SIG-M5 treated with dmso at 0.1 percent for 504 hours (cell line): ENCODE results near the gene NXNL1.
"Not testable (repeated sequence)": the region's sequence is repeated elsewhere in the genome, so short reads cannot be mapped to it uniquely, and the experiment has no call there.

Experiments
- DNase-seq: peaks from one replicate; lab custom pipeline; 2025; ENCODE audit not compliant: unreplicated experiment; lab: John Stamatoyannopoulos, UW

NXNL1 gene

DNA sequence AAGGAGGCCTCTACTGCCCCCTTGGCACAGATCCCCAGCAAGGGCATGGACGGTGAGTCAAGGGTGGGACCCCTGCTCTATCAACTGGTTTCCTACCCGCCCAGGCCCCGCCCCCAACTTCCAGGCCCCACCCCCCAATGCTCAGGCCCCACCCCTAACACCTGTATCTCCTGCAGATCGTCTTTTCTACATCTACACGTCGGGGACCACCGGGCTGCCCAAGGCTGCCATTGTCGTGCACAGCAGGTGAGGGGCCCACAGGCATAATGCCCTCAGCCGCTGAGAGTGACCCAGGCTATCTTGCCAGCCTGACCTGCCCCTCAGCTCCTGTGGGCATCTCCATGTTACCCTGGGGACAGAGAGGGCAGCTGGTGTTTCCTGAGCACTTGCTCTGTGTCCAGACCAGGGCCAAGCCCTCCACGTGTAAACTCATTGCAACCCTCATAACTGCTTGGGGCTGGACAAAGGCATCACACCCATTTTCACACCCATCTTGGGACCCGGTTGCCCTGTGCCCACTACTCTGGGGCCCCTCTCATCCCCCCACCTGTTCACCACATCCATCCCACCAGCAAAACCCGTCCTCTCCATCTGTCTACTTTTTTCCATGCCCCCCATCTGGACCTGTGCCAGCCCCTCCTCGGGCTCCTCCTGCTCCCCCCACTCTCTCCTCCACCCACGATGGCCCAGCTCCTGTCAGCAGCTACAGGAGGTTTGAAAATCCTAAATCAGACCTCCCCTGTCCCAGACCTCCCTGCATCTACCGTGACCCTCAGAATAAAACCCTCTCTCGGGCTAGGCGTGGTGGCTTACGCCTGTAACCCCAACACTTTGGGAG, 26.8 kb upstream of the NXNL1 start:
- DNase-seq: no peak

DNA sequence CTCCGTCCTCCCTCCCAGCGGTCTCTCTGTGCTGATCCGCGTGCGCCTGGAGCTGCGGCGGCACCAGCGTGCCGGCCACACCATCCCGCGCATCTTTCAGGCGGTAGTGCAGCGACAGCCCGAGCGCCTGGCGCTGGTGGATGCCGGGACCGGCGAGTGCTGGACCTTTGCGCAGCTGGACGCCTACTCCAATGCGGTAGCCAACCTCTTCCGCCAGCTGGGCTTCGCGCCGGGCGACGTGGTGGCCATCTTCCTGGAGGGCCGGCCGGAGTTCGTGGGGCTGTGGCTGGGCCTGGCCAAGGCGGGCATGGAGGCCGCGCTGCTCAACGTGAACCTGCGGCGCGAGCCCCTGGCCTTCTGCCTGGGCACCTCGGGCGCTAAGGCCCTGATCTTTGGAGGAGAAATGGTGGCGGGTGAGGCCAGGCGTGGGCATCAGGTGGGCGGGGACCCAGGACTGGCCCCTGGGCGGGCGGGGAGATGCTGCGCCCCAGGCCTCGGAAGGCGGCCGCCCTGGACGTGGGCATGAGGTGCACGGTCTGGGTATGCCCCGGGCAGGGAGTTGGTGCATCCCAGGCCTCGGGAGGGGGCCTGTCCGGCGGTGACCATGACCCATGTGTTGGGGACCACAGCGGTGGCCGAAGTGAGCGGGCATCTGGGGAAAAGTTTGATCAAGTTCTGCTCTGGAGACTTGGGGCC, 26.0 kb upstream of the NXNL1 start:
- no peak for DNase-seq

DNA sequence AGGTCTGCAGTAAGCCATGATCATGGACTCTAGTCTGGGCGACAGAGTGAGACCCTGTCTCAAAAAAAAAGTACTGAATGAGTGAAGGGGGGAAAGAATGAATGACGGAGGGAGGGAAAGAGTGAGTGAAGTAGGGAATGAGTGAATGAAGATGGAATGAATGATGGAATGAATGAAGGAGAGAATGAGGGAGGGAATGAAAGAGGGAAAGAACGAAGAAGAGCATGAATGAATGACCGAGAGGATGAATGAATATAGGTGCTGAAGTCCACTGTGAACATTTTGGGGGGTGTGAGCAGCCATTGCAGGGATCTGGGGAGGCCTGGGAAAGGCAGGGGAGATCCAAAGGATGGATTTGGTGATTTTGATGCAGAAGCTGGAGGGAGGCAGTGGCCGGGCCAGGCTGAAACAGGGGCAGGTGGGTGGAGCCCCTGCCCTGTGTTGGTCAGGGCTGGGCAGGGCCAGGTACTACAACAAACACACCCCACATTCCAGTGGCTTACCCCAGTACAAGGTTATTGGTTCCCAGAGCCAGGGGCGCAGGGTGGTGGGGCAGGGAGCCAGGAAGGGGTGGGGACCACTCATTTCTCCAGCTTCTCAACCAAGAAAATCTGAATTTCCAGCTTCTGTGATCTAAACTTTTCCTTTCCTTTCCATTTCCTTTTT, 23.9 kb upstream of the NXNL1 start:
- no peak for DNase-seq

DNA sequence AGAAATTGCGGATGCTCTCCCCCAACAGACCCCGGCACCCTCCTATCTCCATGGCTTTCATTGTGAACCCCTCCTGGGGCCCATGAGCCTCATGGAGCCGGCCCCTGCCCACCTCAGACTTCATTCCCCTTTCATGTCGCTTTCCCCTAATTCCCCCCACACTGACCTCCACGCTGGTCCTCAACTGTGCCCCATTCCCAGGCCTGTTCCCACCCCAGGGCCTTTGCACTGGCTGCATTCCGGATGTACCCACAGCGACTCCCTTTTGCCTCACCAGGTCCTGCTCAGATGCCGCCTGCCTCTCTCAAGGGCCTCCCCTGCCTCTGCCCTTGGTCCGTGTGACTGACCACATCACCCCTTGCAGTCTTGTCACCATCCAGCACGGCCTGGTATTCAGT, 22.9 kb upstream of the NXNL1 start:
- DNase-seq: no peak

DNA sequence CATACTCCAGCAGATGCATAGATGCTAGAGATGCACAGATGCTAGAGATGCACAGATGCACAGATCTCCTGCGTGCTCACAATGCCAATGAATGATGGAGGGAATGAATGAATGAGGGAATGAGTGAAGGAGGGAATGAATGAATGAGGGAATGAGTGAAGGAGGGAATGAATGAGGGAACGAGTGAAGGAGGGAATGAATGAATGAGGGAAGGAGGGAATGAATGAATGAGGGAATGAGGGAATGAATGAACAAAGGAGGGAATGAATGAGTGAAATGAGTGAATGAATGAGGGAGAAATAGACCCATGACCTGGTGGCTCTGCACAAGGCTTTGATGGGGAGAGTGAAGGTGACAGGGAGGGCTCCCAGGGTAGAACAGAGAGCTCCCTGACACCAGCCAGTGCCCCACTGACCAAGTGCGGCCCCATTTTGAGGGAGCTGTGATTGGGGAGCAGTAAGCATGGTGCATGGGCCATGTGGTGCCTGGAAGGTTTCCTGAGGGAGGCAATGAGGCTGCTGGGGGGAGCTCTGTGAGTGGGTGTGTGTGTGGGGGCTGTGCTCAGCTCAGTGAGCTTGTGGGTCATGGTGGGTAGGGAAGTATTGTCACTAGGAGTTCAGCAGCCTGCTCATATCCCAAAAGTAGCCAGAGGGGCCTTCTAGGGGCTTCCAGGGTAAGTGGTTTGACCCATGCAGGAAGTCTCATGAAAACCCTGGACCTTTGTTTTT, 22.3 kb upstream of the NXNL1 start:
- DNase-seq: no peak

DNA sequence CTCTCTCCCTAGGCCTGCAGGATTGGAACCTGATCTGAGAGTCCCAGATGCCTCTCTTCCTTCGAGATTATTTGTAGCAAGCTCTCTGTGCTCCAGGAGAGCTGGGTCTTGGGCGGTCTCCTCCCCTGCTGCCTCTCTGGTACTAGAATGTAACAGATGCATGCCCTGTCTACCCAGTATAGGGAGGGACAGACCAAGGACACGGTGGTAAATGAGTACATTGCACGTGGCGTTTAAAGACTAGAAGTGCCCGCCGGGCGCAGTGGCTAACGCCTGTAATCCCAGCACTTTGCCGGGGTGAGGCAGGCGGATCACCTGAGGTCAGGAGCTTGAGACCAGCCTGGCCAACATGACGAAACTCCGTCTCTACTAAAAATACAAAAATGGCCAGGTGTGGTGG, 21.3 kb upstream of the NXNL1 start:
- no peak for DNase-seq

DNA sequence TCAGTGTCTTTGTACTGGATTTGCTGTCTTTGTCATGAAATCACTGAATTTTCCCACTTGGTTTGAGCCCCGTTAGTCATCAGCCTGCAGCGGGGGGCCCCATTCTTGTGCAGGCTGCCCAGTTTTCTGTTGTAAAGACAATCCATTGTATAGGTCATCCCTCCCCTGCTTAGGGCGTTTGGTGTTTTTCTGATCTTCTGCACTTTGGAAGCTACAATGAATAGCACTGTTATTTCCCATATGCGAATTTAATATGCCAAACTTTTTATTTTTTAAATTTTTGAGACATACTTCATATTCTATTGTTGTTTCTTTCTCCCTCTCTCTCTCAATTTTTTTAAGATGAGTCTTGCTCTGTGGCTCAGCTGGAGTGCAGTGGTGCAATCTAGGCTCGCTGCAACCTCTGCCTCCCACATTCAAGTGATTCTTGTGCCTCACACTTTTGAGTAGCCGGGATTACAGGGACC, 18.6 kb upstream of the NXNL1 start:
- DNase-seq: no peak

DNA sequence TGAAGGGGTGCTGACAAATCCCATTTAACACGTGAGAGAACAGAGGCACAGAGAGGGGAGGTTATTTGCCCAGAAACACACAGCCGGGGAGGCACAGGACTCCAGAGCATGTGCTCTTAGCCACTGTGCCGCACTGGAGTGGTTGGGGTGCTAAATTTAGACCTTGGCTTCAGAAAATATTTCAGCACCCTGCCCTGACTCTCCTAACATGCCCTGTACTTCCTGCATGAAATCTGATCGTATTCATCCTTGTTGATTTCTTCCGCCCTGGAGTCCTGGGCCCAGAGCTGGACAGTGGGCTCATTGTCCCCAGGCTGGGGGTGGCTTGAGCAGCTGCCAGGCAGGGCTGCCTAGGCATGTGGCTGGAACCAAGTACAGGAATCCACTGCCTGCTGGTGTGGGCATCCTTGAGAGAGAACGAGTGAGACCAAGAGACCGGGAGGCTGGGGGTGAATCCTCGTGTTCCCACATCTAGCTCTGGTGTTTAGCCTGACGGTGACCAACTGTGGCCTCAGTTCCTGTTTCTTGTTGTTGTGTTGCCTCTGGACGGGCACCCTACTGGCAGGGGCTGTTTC, 14.9 kb upstream of the NXNL1 start:
- DNase-seq: peak; percentile 3

DNA sequence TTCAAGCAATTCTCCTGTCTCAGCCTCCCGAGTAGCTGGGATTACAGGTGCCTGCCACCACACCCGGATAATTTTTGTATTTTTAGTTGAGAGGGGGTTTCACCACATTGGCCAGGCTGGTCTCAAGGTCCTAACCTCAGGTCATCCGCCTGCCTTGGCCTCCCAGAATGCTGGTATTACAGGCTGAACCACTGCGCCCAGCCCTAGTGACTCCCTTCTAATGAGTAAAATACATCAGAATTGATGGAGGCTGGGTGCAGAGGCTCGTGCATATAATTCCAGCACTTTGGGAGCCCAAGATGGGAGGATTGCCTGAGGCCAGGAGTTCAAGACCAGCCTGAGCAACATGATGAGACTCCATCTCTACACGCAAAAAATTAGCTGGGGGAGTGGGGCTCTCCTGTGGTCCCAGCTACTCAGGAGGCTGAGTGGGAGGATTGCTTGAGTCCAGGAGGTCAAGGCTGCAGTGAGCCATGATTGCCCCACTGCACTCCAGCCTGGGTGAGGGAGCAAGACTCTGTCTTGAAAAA, 14.3 kb upstream of the NXNL1 start:
- DNase-seq: not testable (repeated sequence)

DNA sequence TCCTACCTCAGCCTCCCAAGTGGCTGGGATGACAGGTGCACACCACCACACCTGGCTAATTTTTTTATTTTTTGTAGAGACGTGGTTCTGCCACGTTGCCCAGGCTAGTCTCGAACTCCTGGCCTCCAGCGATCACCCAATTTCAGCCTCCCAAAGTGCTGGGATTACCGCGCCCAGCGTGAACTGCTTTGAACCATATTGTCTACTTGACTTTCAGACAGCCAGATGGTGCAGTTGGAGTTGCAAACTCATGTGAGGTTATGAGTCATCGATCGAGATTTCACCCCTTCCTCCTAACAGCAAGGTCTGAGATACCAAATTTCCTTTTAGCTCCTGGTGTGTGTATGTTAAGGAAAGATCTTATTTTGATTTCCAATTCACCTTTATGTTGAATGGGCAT, 12.3 kb upstream of the NXNL1 start:
- peak; percentile 62 for DNase-seq

DNA sequence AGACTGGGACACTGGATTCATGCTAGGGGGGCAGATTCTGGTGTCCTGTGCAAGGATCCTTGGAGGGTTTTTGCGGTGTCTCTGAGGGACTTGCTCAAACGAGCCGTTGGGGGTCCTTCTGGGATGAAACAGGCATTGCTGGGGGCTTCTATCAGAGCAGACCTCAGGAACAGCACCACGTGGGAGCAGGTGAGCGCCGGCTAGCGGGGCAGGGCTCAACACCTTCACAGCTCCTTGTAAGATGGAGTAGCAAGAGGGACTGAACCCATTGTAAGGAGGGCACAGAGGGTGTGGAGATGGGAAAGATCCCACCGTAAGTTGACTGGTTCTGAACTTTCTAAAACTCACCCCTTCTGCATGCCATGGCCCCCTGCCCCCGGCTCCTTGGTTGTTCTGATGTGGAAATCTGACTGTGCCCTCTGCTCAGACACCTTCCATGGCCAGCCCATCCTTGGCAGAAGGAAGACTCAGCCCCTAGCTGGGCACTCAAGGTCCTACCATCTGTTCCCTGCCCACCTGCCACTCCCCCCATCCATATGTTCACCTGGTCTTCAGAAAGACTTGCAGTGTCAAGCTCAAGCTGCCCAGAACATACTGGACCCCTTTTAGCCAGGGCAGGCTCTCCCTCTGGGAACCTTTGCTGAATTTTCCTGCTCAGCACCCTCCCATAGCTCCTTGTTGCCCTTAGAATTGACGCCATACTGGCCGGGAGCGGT, 10.8 kb upstream of the NXNL1 start:
- DNase-seq: no peak

DNA sequence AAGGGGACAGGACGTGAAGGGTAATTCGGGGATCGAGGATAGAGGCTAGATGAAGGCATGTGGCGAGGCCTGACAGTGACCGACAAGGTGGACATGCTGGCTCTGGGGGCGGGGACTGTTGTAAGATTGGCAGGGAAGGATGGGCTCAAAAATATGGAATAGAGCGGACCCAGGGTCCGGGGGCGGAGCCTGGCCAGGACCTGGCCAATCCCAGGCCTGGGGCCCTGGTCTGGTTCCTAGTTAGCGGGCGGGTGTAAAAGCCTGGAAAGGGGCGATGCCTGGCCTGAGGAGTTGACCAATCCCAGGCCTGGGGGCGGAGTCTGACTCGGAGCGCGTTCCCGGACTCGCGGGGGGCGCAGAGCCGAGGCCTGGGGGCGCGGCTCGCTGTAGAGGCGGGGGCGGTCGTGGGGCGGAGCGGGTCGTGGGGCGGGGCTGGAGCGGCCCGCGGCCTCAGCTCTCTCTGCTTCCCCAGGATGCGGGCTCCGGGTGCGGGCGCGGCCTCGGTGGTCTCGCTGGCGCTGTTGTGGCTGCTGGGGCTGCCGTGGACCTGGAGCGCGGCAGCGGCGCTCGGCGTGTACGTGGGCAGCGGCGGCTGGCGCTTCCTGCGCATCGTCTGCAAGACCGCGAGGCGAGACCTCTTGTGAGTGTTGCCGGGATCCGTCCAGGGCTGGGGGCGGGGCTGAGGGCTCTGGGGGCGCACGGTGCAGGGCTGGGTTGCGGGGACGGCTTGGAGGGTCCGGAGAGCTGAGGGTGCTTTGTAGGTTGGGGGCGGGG, 9.5 kb upstream of the NXNL1 start, which contains the start of gene SLC27A1:
TSS of gene SLC27A1 (plus strand) at position 457 of the 774 bp plus-strand sequence. CDS start at position 474, 17 bp downstream.
- peak; percentile 97 for DNase-seq

DNA sequence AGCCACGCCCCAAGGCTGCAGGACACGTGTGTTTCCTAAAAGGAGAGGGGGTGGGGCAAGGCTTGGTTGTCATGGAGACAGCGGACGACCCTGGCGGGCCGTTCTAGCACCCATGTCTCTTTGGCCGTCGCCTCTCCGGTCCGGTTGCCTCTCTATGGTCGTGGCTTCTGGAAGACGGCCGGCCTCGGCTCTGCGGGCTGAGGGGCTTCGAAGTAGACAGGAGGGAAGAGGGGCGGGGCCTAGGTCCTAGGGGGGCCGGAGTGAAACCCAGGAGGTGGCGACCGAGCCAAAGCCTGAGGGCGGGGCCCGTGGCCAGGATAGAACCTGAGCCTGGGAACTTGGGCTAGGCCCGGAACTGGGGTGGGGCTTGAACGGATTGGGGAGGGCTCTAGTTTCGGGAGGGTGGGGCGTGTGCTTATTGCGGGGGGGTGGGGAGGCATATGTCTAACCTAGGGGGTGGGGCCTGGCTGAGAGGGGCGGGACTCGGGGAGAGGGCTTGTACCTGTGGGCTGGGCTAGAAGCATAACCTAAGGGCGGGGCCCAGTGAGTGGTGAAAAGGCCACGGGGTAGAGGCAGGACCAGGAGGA, 8.8 kb upstream of the NXNL1 start:
- peak; percentile 90 for DNase-seq

DNA sequence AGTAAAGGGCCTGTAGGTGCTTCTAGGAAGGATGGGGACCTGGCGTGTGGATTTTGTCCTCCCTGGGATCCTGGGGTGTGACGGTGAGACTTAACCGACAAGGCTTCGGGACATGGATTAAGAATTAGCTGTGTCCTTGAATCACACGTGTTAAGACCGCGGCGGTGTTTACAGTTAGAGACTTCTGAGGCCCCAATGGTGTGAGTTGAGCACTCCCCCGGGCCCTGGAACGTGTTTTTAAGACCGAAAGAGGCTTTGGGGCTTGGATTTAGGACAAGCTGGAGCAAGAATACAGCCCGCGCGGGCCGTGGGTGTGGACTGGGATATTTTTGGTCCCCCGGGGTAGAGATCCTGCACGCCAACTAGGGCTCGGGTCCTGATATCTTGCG, 8.4 kb upstream of the NXNL1 start:
- DNase-seq: no peak

DNA sequence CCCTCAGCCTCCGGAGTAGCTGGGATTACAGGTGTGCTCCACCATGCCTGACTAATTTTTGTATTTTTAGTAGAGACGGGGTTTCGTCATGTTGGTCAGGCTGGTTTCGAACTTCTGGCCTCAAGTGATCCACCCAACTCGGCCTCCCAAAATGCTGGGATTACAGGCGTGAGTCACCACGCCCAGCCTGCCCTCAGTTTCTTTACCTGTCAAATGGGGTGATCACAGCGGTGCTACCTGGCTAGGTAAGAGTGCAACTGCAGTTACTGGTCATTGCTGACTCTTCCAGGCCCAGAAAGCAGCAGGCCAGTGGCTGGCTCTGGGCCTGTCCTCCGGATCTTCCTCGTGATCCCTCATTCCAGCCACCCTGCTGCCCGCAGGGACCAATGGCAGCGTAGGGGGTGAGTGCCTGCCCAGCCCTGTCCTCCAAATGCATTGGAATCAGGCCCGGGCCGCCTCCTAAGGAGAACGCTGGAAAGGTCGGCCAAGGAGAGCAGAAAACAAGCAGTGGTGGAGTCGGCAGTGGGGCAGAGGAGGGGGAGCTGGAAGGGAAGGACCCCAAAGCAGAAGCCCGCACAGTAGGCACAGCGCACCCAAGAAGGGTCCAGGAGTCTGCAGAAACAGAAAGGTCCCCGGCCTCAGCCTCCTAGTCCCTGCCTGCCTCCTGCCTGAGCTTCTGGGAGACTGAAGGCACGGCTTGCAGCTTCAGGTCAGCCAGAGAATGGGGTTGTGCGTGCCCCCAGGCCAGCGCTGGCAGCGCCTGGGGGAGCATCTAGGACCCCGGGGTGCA, 7.8 kb upstream of the NXNL1 start:
- DNase-seq: no peak

DNA sequence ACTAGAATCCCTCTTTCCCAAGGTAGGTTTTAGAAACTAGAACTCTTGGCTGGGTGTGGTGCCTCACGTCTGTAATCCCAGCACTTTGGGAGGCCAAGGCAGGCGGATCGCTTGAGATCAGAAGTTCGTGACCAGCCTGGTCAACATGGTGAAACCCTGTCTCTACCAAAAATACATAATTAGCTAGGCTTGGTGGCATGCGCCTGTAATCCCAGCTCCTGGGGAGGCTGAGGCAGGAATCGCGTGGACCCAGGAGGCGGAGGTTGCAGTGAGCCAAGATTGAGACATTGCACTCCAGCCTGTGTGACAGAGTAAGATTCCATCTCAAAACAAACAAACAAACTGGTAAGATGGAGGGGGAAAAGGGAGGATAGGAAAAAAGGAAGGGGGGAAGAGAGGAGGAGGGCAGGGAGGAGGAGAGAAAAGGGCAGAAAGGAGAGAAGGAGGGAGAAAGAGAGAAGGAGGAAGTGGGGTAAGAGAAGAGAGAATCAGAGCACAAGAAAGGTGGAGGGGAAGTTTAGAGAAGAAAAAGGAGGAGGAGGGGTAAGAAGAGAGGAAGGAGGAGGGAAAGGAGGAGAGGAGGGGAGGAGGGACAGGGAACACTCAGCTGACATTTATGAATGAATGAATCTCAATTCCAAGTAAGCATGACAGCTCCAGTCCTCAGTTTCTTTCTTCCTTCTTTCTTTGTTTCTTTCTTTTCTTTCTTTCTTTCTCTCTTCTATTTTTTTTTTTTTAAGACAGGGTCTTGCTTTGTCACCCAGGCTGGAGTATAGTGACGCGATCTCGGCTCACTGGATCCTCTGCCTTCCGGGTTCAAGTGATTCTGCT, 7.0 kb upstream of the NXNL1 start:
- no peak for DNase-seq

DNA sequence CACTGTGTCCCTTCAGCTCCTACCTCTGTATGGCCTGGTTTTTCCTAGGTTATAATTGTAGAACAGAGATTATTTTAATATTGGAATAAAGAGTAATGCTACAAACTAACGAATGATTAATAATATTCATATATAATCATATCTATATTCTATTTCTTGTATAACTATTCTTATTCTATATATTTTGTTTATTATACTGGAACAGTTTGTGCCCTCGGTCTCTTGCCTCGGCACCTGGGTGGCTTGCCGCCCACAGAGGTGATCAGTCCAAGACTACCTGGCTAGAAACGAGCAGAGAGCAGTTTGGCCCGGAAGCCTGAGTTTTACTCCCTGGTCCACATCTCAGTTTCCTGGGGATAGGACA, 5.7 kb upstream of the NXNL1 start:
- no peak for DNase-seq
